Thyroid gland (tissue), 4 donors: ENCODE results near the gene TRMT1. TPM values are rescaled to one million over a fixed set of nuclear protein-coding genes. Genes with fewer than 3 reads are reported as not detected.

ENCODE experiments used
- DNase-seq, 2 donors: peaks; one replicate each; pipeline ENCODE4 v3.0.0-alpha.2; 2019
- H3K27ac ChIP-seq, 3 donors: fragments of 200-600 bp; sonication (generic); 1 replicate in 2 of 3; 2 replicates in 1 of 3; pipeline ENCODE4 v1.5.1; 2016 to 2019; ENCODE audit warnings: mild to moderate bottlenecking in 1 of 3, moderate library complexity in 1 of 3
- H3K27me3 ChIP-seq: fragments of 200-600 bp; sonication (generic); one replicate; pipeline ENCODE4 v1.5.1; 2019
- H3K36me3 ChIP-seq, 2 donors: fragments of 200-600 bp; sonication (generic); one replicate each; pipeline ENCODE4 v1.5.1; 2016 to 2019
- H3K4me1 ChIP-seq, 2 donors: fragments of 200-600 bp; sonication (generic); one replicate each; pipeline ENCODE4 v1.5.1; 2017 to 2019
- H3K4me3 ChIP-seq, 3 donors: fragments of 200-600 bp; sonication (generic); replicated peaks in 1 of 3; 1 replicate in 2 of 3; 2 replicates in 1 of 3; pipeline ENCODE4 v1.5.1; 2016; ENCODE audit warnings: mild to moderate bottlenecking in 1 of 3
- H3K9me3 ChIP-seq: fragments of 200-600 bp; sonication (generic); one replicate; pipeline ENCODE4 v1.5.1; 2017
- CTCF ChIP-seq, 6 experiments: fragments of 200-600 bp in 3 of 6; fragments of 450-650 bp in 3 of 6; sonication (generic) in 3 of 6; IDR thresholded peaks; one replicate each; pipeline ENCODE4 v1.5.1; 2016 to 2019; ENCODE audit warnings: antibody characterized with exemption in 6 of 6, mild to moderate bottlenecking in 2 of 6, inconsistent platforms in 1 of 6, moderate library complexity in 1 of 6
- POLR2A ChIP-seq, 2 donors: fragments of 450-650 bp; IDR thresholded peaks; one replicate each; pipeline ENCODE4 v1.6.1; 2017; ENCODE audit warnings: antibody characterized with exemption in 2 of 2, mild to moderate bottlenecking in 2 of 2, moderate library complexity in 1 of 2
- WGBS, 2 donors: methylation state at CpG; one replicate each; pipeline ENCODE4 v1.1.5; 2017; 5-methylcytosine and 5-hydroxymethylcytosine counted together
- intact Hi-C: fragments of 100-400 bp; cut with DNase I; formaldehyde crosslinking; loops from one replicate; pipeline ENCODE4 v1.15.1; 2023
- total RNA-seq, 4 donors: library from RNA; depleted of rRNA; stranded (reverse); fragments of >200 nt; gene quantifications; one replicate each; pipeline ENCODE4 v1.2.3, GENCODE V29; 2016

TRMT1 gene
- total RNA-seq, 4 donors from 2014 or later: 23.9 to 31.3 (median 29.1) TPM

GRCh38 chr19:13058951-13059660, 57.4 kb downstream of the TRMT1 start:
- H3K36me3 ChIP-seq: no peaks in the 10 kb centered on the region
- peak overlapping the region; percentile 85 to 100 (median 100) for H3K27ac ChIP-seq
- H3K4me3 ChIP-seq: no peak overlapping the region
- TF ChIP-seq POLR2A (IDR thresholded peaks at IDR 0.05) (no peak), CTCF (IDR thresholded peaks at IDR 0.05) (peak in 1 of 6 experiments; percentile 17)
- peaks cover 71 to 91% of the 10 kb centered on the region in 2 donors for H3K4me1 ChIP-seq
- WGBS, 2 donors: 60 to 77% methylated on average over 12 of the region's 12 CpGs
- DNase-seq: peak in 1 of 2 donors; percentile 34
- intact Hi-C loops: no loop called here
- H3K27me3 ChIP-seq: no peaks in the 10 kb centered on the region
- no peaks in the 10 kb centered on the region for H3K9me3 ChIP-seq

- no peaks in the 10 kb centered on the region for H3K36me3 ChIP-seq
- H3K4me3 ChIP-seq: no peak overlapping the region
- H3K9me3 ChIP-seq: no peaks in the 10 kb centered on the region
- H3K27ac ChIP-seq: peak overlapping the region; percentile 85 to 100 (median 100)
- 44 to 58% methylated on average over 2 of the region's 2 CpGs for WGBS, 2 donors
- intact Hi-C loops: no loop called here
- H3K27me3 ChIP-seq: no peaks in the 10 kb centered on the region
- peaks cover 84 to 95% of the 10 kb centered on the region in 2 donors for H3K4me1 ChIP-seq
- no peak for DNase-seq
- TF ChIP-seq CTCF (IDR thresholded peaks at IDR 0.05): no peak
- no peak for TF ChIP-seq POLR2A (IDR thresholded peaks at IDR 0.05)
Measured at GRCh38 chr19:13057744-13058143, 58.8 kb downstream of the TRMT1 start.

- no peaks in the 10 kb centered on the region for H3K9me3 ChIP-seq
- intact Hi-C loops: no loop called here
- peaks cover 90 to 99% of the 10 kb centered on the region in 2 donors for H3K4me1 ChIP-seq
- no peak for TF ChIP-seq CTCF (IDR thresholded peaks at IDR 0.05)
- peak in 1 of 2 donors; percentile 7 for TF ChIP-seq POLR2A (IDR thresholded peaks at IDR 0.05)
- H3K27ac ChIP-seq: peak overlapping the region; percentile 85 to 100 (median 100)
- H3K36me3 ChIP-seq: no peaks in the 10 kb centered on the region
- no peak overlapping the region for H3K4me3 ChIP-seq
- 14 to 23% methylated on average over 15 of the region's 15 CpGs for WGBS, 2 donors
- DNase-seq: peak; percentile 54 to 74
- no peaks in the 10 kb centered on the region for H3K27me3 ChIP-seq
Measured at GRCh38 chr19:13057147-13057572, 59.4 kb downstream of the TRMT1 start.

GRCh38 chr19:13056052-13056660, 60.4 kb downstream of the TRMT1 start:
- Histone ChIP-seq H3K4me3 (peak overlapping the region in 1 of 3 donors; percentile 15), H3K4me1 (peaks cover 98 to 100% of the 10 kb centered on the region in 2 donors), H3K27me3 (no peaks in the 10 kb centered on the region), H3K36me3 (no peaks in the 10 kb centered on the region), H3K27ac (peak overlapping the region; percentile 100), H3K9me3 (no peaks in the 10 kb centered on the region)
- TF ChIP-seq POLR2A (IDR thresholded peaks at IDR 0.05) (peak; percentile 28 to 86), CTCF (IDR thresholded peaks at IDR 0.05) (no peak)
- intact Hi-C loops: no loop called here
- peak; percentile 99 for DNase-seq
- WGBS, 2 donors: 17 to 21% methylated on average over 13 to 15 of the region's 17 CpGs
